Measurements from ENCODE around the gene GTF2E1.
"Not testable (repeated sequence)": the region's sequence is repeated elsewhere in the genome, so short reads cannot be mapped to it uniquely, and the experiment has no call there.

Gene GTF2E1

GRCh38 chr3:120756061-120756460, 13.5 kb downstream of the GTF2E1 start:
- DNase-seq = no peak

- not testable (repeated sequence) for DNase-seq
These were observed 16.0 kb downstream of the GTF2E1 start for GRCh38 chr3:120758551-120758950.

GRCh38 chr3:120762615-120763014, 20.1 kb downstream of the GTF2E1 start:
- DNase-seq = no peak

GRCh38 chr3:120763601-120764000, 21.1 kb downstream of the GTF2E1 start:
- DNase-seq = no peak

- DNase-seq = no peak
These were observed 21.7 kb downstream of the GTF2E1 start for GRCh38 chr3:120764206-120764605.

- DNase-seq = no peak
These were observed 23.4 kb downstream of the GTF2E1 start for GRCh38 chr3:120765830-120766493.

GRCh38 chr3:120766576-120766975, 24.0 kb downstream of the GTF2E1 start:
- no peak for DNase-seq

GRCh38 chr3:120767106-120767505, 24.6 kb downstream of the GTF2E1 start:
- DNase-seq = no peak

GRCh38 chr3:120769436-120769835, 26.9 kb downstream of the GTF2E1 start:
- no peak for DNase-seq

GRCh38 chr3:120770891-120771290, 28.3 kb downstream of the GTF2E1 start:
- no peak for DNase-seq

GRCh38 chr3:120772081-120772480, 29.5 kb downstream of the GTF2E1 start:
- no peak for DNase-seq

- DNase-seq = peak; percentile 48
These were observed 31.4 kb downstream of the GTF2E1 start for GRCh38 chr3:120773932-120774331.

GRCh38 chr3:120775411-120775810, 32.9 kb downstream of the GTF2E1 start:
- DNase-seq = peak; percentile 45

GRCh38 chr3:120778776-120779175, 36.2 kb downstream of the GTF2E1 start:
- peak; percentile 22 for DNase-seq

GRCh38 chr3:120780977-120781376, 38.4 kb downstream of the GTF2E1 start:
- DNase-seq = peak; percentile 96

- DNase-seq = not testable (repeated sequence)
These were observed 43.3 kb downstream of the GTF2E1 start for GRCh38 chr3:120785832-120786231.

GRCh38 chr3:120791010-120791409, 48.5 kb downstream of the GTF2E1 start:
- no peak for DNase-seq

- DNase-seq = no peak
These were observed 49.4 kb downstream of the GTF2E1 start for GRCh38 chr3:120791913-120792312.

GRCh38 chr3:120793601-120794000, 51.1 kb downstream of the GTF2E1 start:
- no peak for DNase-seq

- peak; percentile 71 for DNase-seq
These were observed 52.6 kb downstream of the GTF2E1 start for GRCh38 chr3:120795017-120795648.

GRCh38 chr3:120795959-120796358, 53.4 kb downstream of the GTF2E1 start:
- no peak for DNase-seq

- no peak for DNase-seq
These were observed 54.4 kb downstream of the GTF2E1 start for GRCh38 chr3:120796976-120797375.

- no peak for DNase-seq
These were observed 55.3 kb downstream of the GTF2E1 start for GRCh38 chr3:120797857-120798256.

- no peak for DNase-seq
These were observed 55.8 kb downstream of the GTF2E1 start for GRCh38 chr3:120798346-120798745.

GRCh38 chr3:120800625-120801024, 58.1 kb downstream of the GTF2E1 start:
- no peak for DNase-seq

Measured in MV-4-11 (cell line).